H9 (cell line): ENCODE results near the gene STARD10. TPM values are rescaled to one million over a fixed set of nuclear protein-coding genes. Genes with fewer than 3 reads are reported as not detected.

ENCODE experiments used
- DNase-seq: peaks from one replicate; pipeline ENCODE4 v3.0.0-alpha.2; 2017
- H2AFZ ChIP-seq: one replicate; pipeline ENCODE4 v1.6.1; 2013; ENCODE audit warnings: mild to moderate bottlenecking, low read length, control low read depth, moderate library complexity
- H2AK5ac ChIP-seq: 2 replicates; pipeline ENCODE4 v1.6.1; 2013; ENCODE audit warnings: low read length, control low read depth, mixed read lengths; ENCODE audit not compliant: insufficient read length
- H2BK120ac ChIP-seq: one replicate; pipeline ENCODE4 v1.6.1; 2013; ENCODE audit warnings: low read depth, mild to moderate bottlenecking, low read length, control low read depth, inconsistent platforms; ENCODE audit not compliant: poor library complexity, severe bottlenecking
- H2BK12ac ChIP-seq: 2 replicates; pipeline ENCODE4 v1.6.1; 2013; ENCODE audit warnings: low read length, control low read depth, mixed read lengths, low read depth; ENCODE audit not compliant: insufficient read length
- H2BK15ac ChIP-seq: 2 replicates; pipeline ENCODE4 v1.6.1; 2013; ENCODE audit warnings: low read depth, low read length, control low read depth
- H2BK20ac ChIP-seq: one replicate; pipeline ENCODE4 v1.6.1; 2013; ENCODE audit warnings: low read depth, mild to moderate bottlenecking, low read length, control low read depth, inconsistent platforms; ENCODE audit not compliant: poor library complexity, severe bottlenecking
- H2BK5ac ChIP-seq: 2 replicates; pipeline ENCODE4 v1.6.1; 2013; ENCODE audit warnings: low read length, control low read depth, mixed read lengths; ENCODE audit not compliant: insufficient read length
- H3K14ac ChIP-seq: 2 replicates; pipeline ENCODE4 v1.6.1; 2013; ENCODE audit warnings: low read length, control low read depth; ENCODE audit not compliant: insufficient read depth
- H3K18ac ChIP-seq: 2 replicates; pipeline ENCODE4 v1.6.1; 2013; ENCODE audit warnings: low read depth, mild to moderate bottlenecking, mixed read lengths, low read length, control low read depth; ENCODE audit not compliant: insufficient read length
- H3K23ac ChIP-seq: 2 replicates; pipeline ENCODE4 v1.6.1; 2013; ENCODE audit warnings: low read length, control low read depth, mixed read lengths, low read depth; ENCODE audit not compliant: insufficient read length
- H3K23me2 ChIP-seq: 2 replicates; pipeline ENCODE4 v1.6.1; 2013; ENCODE audit warnings: low read depth, mild to moderate bottlenecking, mixed read lengths, low read length, control low read depth; ENCODE audit not compliant: insufficient read length, poor library complexity, severe bottlenecking
- H3K27ac ChIP-seq: 2 replicates; pipeline ENCODE4 v1.5.1; 2013; ENCODE audit warnings: low read length, control low read depth, mixed read lengths, low read depth; ENCODE audit not compliant: insufficient read length
- H3K27me3 ChIP-seq: 2 replicates; pipeline ENCODE4 v1.6.1; 2013; ENCODE audit warnings: low read length, control low read depth, inconsistent platforms; ENCODE audit not compliant: insufficient read depth
- H3K4ac ChIP-seq: 2 replicates; pipeline ENCODE4 v1.6.1; 2013; ENCODE audit warnings: low read depth, mild to moderate bottlenecking, control low read depth, inconsistent platforms, low read length, moderate library complexity
- H3K4me1 ChIP-seq: 2 replicates; pipeline ENCODE4 v1.6.1; 2013; ENCODE audit warnings: low read length, control low read depth, inconsistent platforms; ENCODE audit not compliant: insufficient read depth
- H3K4me2 ChIP-seq: 2 replicates; pipeline ENCODE4 v1.6.1; 2013; ENCODE audit warnings: low read length, control low read depth, mixed read lengths; ENCODE audit not compliant: insufficient read length, insufficient read depth
- H3K56ac ChIP-seq: 2 replicates; pipeline ENCODE4 v1.6.1; 2013; ENCODE audit warnings: low read depth, mild to moderate bottlenecking, mixed read lengths, low read length, control low read depth; ENCODE audit not compliant: insufficient read length
- H3K79me1 ChIP-seq: 2 replicates; pipeline ENCODE4 v1.6.1; 2013; ENCODE audit warnings: low read depth, mild to moderate bottlenecking, moderate library complexity, low read length, control low read depth, inconsistent platforms; ENCODE audit not compliant: insufficient read depth, poor library complexity, severe bottlenecking
- H3K79me2 ChIP-seq: 2 replicates; pipeline ENCODE4 v1.6.1; 2013; ENCODE audit warnings: low read length, control low read depth, inconsistent platforms; ENCODE audit not compliant: insufficient read depth
- H3K9ac ChIP-seq: 2 replicates; pipeline ENCODE4 v1.6.1; 2013; ENCODE audit warnings: low read length, control low read depth, mixed read lengths; ENCODE audit not compliant: insufficient read length; ENCODE audit errors: extremely low read depth
- H3K9me3 ChIP-seq: one replicate; pipeline ENCODE4 v1.6.1; 2013; ENCODE audit warnings: low read depth, low read length, inconsistent platforms; ENCODE audit not compliant: control insufficient read depth
- H3T11ph ChIP-seq: one replicate; pipeline ENCODE4 v1.6.1; 2013; ENCODE audit warnings: mild to moderate bottlenecking, low read length, control low read depth, inconsistent platforms
- H4K20me1 ChIP-seq: one replicate; pipeline ENCODE4 v1.6.1; 2013; ENCODE audit not compliant: control insufficient read depth, insufficient read length, insufficient read depth
- H4K5ac ChIP-seq: 2 replicates; pipeline ENCODE4 v1.6.1; 2013; ENCODE audit warnings: low read depth, mild to moderate bottlenecking, mixed read lengths, low read length, control low read depth; ENCODE audit not compliant: insufficient read length
- H4K8ac ChIP-seq: replicated peaks from 2 replicates; pipeline ENCODE4 v1.6.1; 2013; ENCODE audit warnings: low read length, control low read depth, mixed read lengths, low read depth; ENCODE audit not compliant: insufficient read length
- H4K91ac ChIP-seq: 2 replicates; pipeline ENCODE4 v1.6.1; 2013; ENCODE audit warnings: low read depth, mild to moderate bottlenecking, moderate library complexity, mixed read lengths, low read length, control low read depth; ENCODE audit not compliant: insufficient read length
- H3K27ac Mint-ChIP-seq, 3 experiments: 2 replicates in 2 of 3; 3 replicates in 1 of 3; pipeline ENCODE4 v1.8.0; 2020 to 2021; ENCODE audit warnings: mixed read lengths in 3 of 3, mild to moderate bottlenecking in 1 of 3, moderate library complexity in 1 of 3
- H3K27me3 Mint-ChIP-seq: 2 replicates; pipeline ENCODE4 v1.8.0; 2021; ENCODE audit warnings: low read depth, mild to moderate bottlenecking, moderate library complexity, mixed read lengths
- H3K36me3 Mint-ChIP-seq, 3 experiments: 2 replicates in 2 of 3; 3 replicates in 1 of 3; pipeline ENCODE4 v1.8.0; 2020 to 2021; ENCODE audit warnings: low read depth in 3 of 3, mixed read lengths in 3 of 3; ENCODE audit not compliant: insufficient read depth in 1 of 3
- H3K4me1 Mint-ChIP-seq, 2 experiments: 2 replicates each; pipeline ENCODE4 v1.8.0; 2020; ENCODE audit warnings: mixed read lengths in 2 of 2
- H3K4me3 Mint-ChIP-seq, 2 experiments: 2 replicates in 1 of 2; 3 replicates in 1 of 2; pipeline ENCODE4 v1.8.0; 2020 to 2021; ENCODE audit warnings: mild to moderate bottlenecking in 2 of 2, mixed read lengths in 2 of 2, moderate library complexity in 1 of 2
- H3K9me3 Mint-ChIP-seq, 2 experiments: 2 replicates in 1 of 2; 3 replicates in 1 of 2; pipeline ENCODE4 v1.8.0; 2020; ENCODE audit warnings: mild to moderate bottlenecking in 2 of 2, mixed read lengths in 2 of 2, moderate library complexity in 1 of 2
- WGBS: extraction: QIAGEN DNeasy Blood & Tissue Kit; methylation state at CpG from one replicate; pipeline ENCODE4 v1.1.7; 2013; ENCODE audit warnings: missing lambda C conversion rate, low lambda C conversion rate, mixed read lengths; ENCODE audit not compliant: insufficient read length; ENCODE audit errors: extremely low coverage; 5-methylcytosine and 5-hydroxymethylcytosine counted together
- total RNA-seq: library from RNA; stranded (reverse); gene quantifications from 2 replicates; pipeline ENCODE4 v1.2.1, GENCODE V29; 2021
- TF ChIP-seq, protein P1 (sequence below): fragments of 200-600 bp; sonication (generic); conservative IDR thresholded peaks from 3 replicates; pipeline ENCODE4 v1.8.0; 2021; ENCODE audit warnings: antibody characterized with exemption, mild to moderate bottlenecking

The STARD10 gene
- total RNA-seq, 1 experiment from 2014 or later, result 24.4 TPM

DNA sequence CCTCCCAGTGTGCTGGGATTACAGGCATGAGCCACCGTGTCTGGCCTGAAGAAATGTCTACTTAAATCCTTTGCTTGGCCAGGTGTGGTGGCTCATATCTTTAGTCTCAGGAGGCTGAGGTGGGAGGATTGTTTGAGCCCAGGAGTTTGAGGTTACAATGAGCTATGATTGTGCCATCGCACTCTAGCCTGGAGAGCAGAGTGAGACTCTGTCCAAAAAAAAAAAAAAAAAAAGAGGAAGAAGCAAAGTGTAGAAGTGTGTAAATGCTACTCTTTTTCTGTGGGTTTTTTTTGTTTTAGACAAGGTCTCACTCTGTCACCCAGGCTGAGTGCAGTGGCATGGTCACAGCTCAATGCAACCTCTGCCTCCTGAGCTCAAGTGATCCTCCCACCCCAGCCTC lies 13.9 kb upstream of the STARD10 start:
- H2BK20ac ChIP-seq, result no peak overlapping the region
- H2BK15ac ChIP-seq, result no peak overlapping the region
- Mint-ChIP-seq H3K4me3 (no peak overlapping the region), H3K36me3 (peaks cover 0 to 22% (median 17%) of the 10 kb centered on the region in 3 experiments), H3K27me3 (no peaks in the 10 kb centered on the region; the same call in 1 of the 2 replicates), H3K9me3 (no peaks in the 10 kb centered on the region), H3K27ac (no peak overlapping the region), H3K4me1 (peaks cover 6 to 8% of the 10 kb centered on the region in 2 experiments)
- no peak overlapping the region for H2BK12ac ChIP-seq
- H3K4me2 ChIP-seq, result no peak overlapping the region
- H3K23me2 ChIP-seq, result no peaks in the 10 kb centered on the region
- H2BK5ac ChIP-seq, result no peak overlapping the region
- no peaks in the 10 kb centered on the region for H3K27me3 ChIP-seq
- H2AK5ac ChIP-seq, result no peak overlapping the region
- H3K27ac ChIP-seq, result no peak overlapping the region
- H3T11ph ChIP-seq, result no peak overlapping the region
- H3K23ac ChIP-seq, result no peak overlapping the region
- H4K20me1 ChIP-seq, result no peaks in the 10 kb centered on the region
- no peak overlapping the region for H3K18ac ChIP-seq
- H3K4me1 ChIP-seq, result 0 out of 2 replicates have a peak, but pooled peaks cover 2% of the 10 kb centered on the region
- WGBS, result no CpG with 5 or more reads among the region's 2 CpGs
- TF ChIP-seq, protein P1, sequence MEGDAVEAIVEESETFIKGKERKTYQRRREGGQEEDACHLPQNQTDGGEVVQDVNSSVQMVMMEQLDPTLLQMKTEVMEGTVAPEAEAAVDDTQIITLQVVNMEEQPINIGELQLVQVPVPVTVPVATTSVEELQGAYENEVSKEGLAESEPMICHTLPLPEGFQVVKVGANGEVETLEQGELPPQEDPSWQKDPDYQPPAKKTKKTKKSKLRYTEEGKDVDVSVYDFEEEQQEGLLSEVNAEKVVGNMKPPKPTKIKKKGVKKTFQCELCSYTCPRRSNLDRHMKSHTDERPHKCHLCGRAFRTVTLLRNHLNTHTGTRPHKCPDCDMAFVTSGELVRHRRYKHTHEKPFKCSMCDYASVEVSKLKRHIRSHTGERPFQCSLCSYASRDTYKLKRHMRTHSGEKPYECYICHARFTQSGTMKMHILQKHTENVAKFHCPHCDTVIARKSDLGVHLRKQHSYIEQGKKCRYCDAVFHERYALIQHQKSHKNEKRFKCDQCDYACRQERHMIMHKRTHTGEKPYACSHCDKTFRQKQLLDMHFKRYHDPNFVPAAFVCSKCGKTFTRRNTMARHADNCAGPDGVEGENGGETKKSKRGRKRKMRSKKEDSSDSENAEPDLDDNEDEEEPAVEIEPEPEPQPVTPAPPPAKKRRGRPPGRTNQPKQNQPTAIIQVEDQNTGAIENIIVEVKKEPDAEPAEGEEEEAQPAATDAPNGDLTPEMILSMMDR, result no peak
- no peaks in the 10 kb centered on the region for H3K79me1 ChIP-seq
- DNase-seq, result no peak
- H2BK120ac ChIP-seq, result no peak overlapping the region
- H3K56ac ChIP-seq, result no peak overlapping the region
- no peak overlapping the region for H3K4ac ChIP-seq
- no peak overlapping the region for H2AFZ ChIP-seq
- H4K91ac ChIP-seq, result no peak overlapping the region
- no peak overlapping the region for H4K5ac ChIP-seq
- no peak overlapping the region for H3K14ac ChIP-seq
- no peaks in the 10 kb centered on the region for H3K9me3 ChIP-seq
- H3K79me2 ChIP-seq, result no peaks in the 10 kb centered on the region
- no peak overlapping the region for H3K9ac ChIP-seq
- no peak overlapping the region for H4K8ac ChIP-seq
